Ishikawa (cell line): ENCODE measurements around the gene IQCF5.

Source experiments
- CEBPB ChIP-seq: IDR thresholded peaks from 2 replicates; pipeline ENCODE4 v1.6.1; 2012
- CREB1 ChIP-seq: IDR thresholded peaks from 2 replicates; pipeline ENCODE4 v1.6.1; 2012; ENCODE audit warnings: low read depth
- EP300 ChIP-seq: IDR thresholded peaks from 2 replicates; pipeline ENCODE4 v1.6.1; 2012; ENCODE audit warnings: borderline replicate concordance
- FOXM1 ChIP-seq: IDR thresholded peaks from 2 replicates; pipeline ENCODE4 v1.6.1; 2012; ENCODE audit warnings: low read depth, borderline replicate concordance
- MAX ChIP-seq: IDR thresholded peaks from 2 replicates; pipeline ENCODE4 v1.6.1; 2012
- RAD21 ChIP-seq: IDR thresholded peaks from 2 replicates; pipeline ENCODE4 v1.6.1; 2012; ENCODE audit warnings: low read depth
- REST ChIP-seq: IDR thresholded peaks from 2 replicates; pipeline ENCODE4 v1.6.1; 2012; ENCODE audit warnings: low read depth, mild to moderate bottlenecking
- TAF1 ChIP-seq: IDR thresholded peaks from 2 replicates; pipeline ENCODE4 v1.6.1; 2012; ENCODE audit warnings: low read depth, mild to moderate bottlenecking
- TCF12 ChIP-seq: IDR thresholded peaks from 2 replicates; pipeline ENCODE4 v1.6.1; 2012; ENCODE audit warnings: low read depth
- TEAD4 ChIP-seq: IDR thresholded peaks from 2 replicates; pipeline ENCODE4 v1.6.1; 2012
- USF1 ChIP-seq: IDR thresholded peaks from 2 replicates; pipeline ENCODE4 v1.6.1; 2012
- YY1 ChIP-seq: IDR thresholded peaks from 2 replicates; pipeline ENCODE4 v1.6.1; 2012; ENCODE audit warnings: low read depth

- no peak for TF ChIP-seq EP300
- TF ChIP-seq CREB1 = no peak
- no peak for TF ChIP-seq FOXM1
- TF ChIP-seq TEAD4 = no peak
- no peak for TF ChIP-seq YY1
- TF ChIP-seq MAX = no peak
- no peak for TF ChIP-seq REST
- no peak for TF ChIP-seq USF1
- no peak for TF ChIP-seq TAF1
- no peak for TF ChIP-seq RAD21
- no peak for TF ChIP-seq CEBPB
- no peak for TF ChIP-seq TCF12
These were observed 14.4 kb downstream of the IQCF5 start, which contains the start of gene IQCF2 for GRCh38 chr3:51860703-51861665.
